HEK293 (cell line): ENCODE results near the gene B4GALT7.

ENCODE experiments used
- BCL11A ChIP-seq: fragments of 450-650 bp; formaldehyde crosslinking; IDR thresholded peaks from 2 replicates; pipeline ENCODE4 v1.5.1; 2016; ENCODE audit warnings: low read depth, missing biosample characterization, missing genetic modification characterization
- CTCF ChIP-seq: fragments of 450-650 bp; formaldehyde crosslinking; IDR thresholded peaks from 2 replicates; pipeline ENCODE4 v1.5.1; 2016; ENCODE audit warnings: missing biosample characterization, missing genetic modification characterization
- GFI1B ChIP-seq: fragments of 450-650 bp; formaldehyde crosslinking; IDR thresholded peaks from 2 replicates; pipeline ENCODE4 v1.5.1; 2016; ENCODE audit warnings: missing biosample characterization, missing genetic modification characterization
- PATZ1 ChIP-seq: fragments of 450-650 bp; formaldehyde crosslinking; IDR thresholded peaks from 2 replicates; pipeline ENCODE4 v1.5.1; 2016; ENCODE audit warnings: missing biosample characterization, missing genetic modification characterization
- PRDM10 ChIP-seq: fragments of 450-650 bp; formaldehyde crosslinking; IDR thresholded peaks from 2 replicates; pipeline ENCODE4 v1.5.1; 2016; ENCODE audit warnings: missing biosample characterization, missing genetic modification characterization
- PRDM4 ChIP-seq: fragments of 450-650 bp; formaldehyde crosslinking; IDR thresholded peaks from 2 replicates; pipeline ENCODE4 v1.5.1; 2017; ENCODE audit warnings: missing biosample characterization, missing genetic modification characterization
- SP7 ChIP-seq: fragments of 450-650 bp; formaldehyde crosslinking; IDR thresholded peaks from 2 replicates; pipeline ENCODE4 v1.5.1; 2016; ENCODE audit warnings: missing biosample characterization, missing genetic modification characterization
- ZBTB1 ChIP-seq: fragments of 450-650 bp; formaldehyde crosslinking; IDR thresholded peaks from 2 replicates; pipeline ENCODE4 v1.5.1; 2016; ENCODE audit warnings: missing biosample characterization, missing genetic modification characterization
- ZBTB10 ChIP-seq: fragments of 450-650 bp; formaldehyde crosslinking; IDR thresholded peaks from 2 replicates; pipeline ENCODE4 v1.5.1; 2016; ENCODE audit warnings: missing biosample characterization, missing genetic modification characterization
- ZBTB17 ChIP-seq: fragments of 450-650 bp; formaldehyde crosslinking; IDR thresholded peaks from 2 replicates; pipeline ENCODE4 v1.5.1; 2016; ENCODE audit warnings: missing biosample characterization, missing genetic modification characterization
- ZBTB20 ChIP-seq: fragments of 450-650 bp; formaldehyde crosslinking; IDR thresholded peaks from 2 replicates; pipeline ENCODE4 v1.5.1; 2016; ENCODE audit warnings: missing biosample characterization, missing genetic modification characterization
- ZBTB26 ChIP-seq: fragments of 450-650 bp; formaldehyde crosslinking; optimal IDR thresholded peaks from 2 replicates; pipeline ENCODE3; 2016; ENCODE audit warnings: missing biosample characterization, mild to moderate bottlenecking, missing genetic modification characterization
- ZFHX2 ChIP-seq: fragments of 450-650 bp; formaldehyde crosslinking; conservative IDR thresholded peaks from 2 replicates; pipeline ENCODE4 v1.5.1; 2016; ENCODE audit warnings: missing biosample characterization, missing genetic modification characterization
- ZFP69B ChIP-seq: fragments of 450-650 bp; formaldehyde crosslinking; IDR thresholded peaks from 2 replicates; pipeline ENCODE4 v1.5.1; 2016; ENCODE audit warnings: missing biosample characterization, missing genetic modification characterization
- ZIC2 ChIP-seq: fragments of 450-650 bp; formaldehyde crosslinking; IDR thresholded peaks from 2 replicates; pipeline ENCODE4 v1.5.1; 2016; ENCODE audit warnings: missing biosample characterization, missing genetic modification characterization
- ZNF302 ChIP-seq: fragments of 450-650 bp; formaldehyde crosslinking; IDR thresholded peaks from 2 replicates; pipeline ENCODE4 v1.5.1; 2016; ENCODE audit warnings: missing biosample characterization, missing genetic modification characterization, low read depth
- ZNF335 ChIP-seq: fragments of 450-650 bp; formaldehyde crosslinking; conservative IDR thresholded peaks from 2 replicates; pipeline ENCODE4 v1.5.1; 2016; ENCODE audit warnings: missing biosample characterization, missing genetic modification characterization
- ZNF341 ChIP-seq: fragments of 450-650 bp; formaldehyde crosslinking; IDR thresholded peaks from 2 replicates; pipeline ENCODE4; 2016; ENCODE audit warnings: low read depth, missing biosample characterization, missing genetic modification characterization
- ZNF433 ChIP-seq: fragments of 450-650 bp; formaldehyde crosslinking; IDR thresholded peaks from 2 replicates; pipeline ENCODE4 v1.5.1; 2016; ENCODE audit warnings: missing biosample characterization, missing genetic modification characterization, low read depth
- ZNF544 ChIP-seq: fragments of 450-650 bp; formaldehyde crosslinking; IDR thresholded peaks from 2 replicates; pipeline ENCODE4 v1.5.0; 2017; ENCODE audit warnings: missing biosample characterization, missing genetic modification characterization
- ZNF600 ChIP-seq: fragments of 450-650 bp; formaldehyde crosslinking; IDR thresholded peaks from 2 replicates; pipeline ENCODE4 v1.5.1; 2016; ENCODE audit warnings: missing biosample characterization, missing genetic modification characterization
- ZNF692 ChIP-seq: fragments of 450-650 bp; formaldehyde crosslinking; IDR thresholded peaks from 2 replicates; pipeline ENCODE4 v1.5.1; 2016; ENCODE audit warnings: missing biosample characterization, missing genetic modification characterization

Gene B4GALT7

GRCh38 chr5:177553671-177554429 is 46.1 kb upstream of the B4GALT7 start (continued):
- TF ChIP-seq CTCF (tag by site-specific recombination) (no peak), ZNF544 (tag by site-specific recombination) (no peak), ZFHX2 (tag by site-specific recombination) (peak; percentile 78), ZNF341 (tag by site-specific recombination) (peak; percentile 62), SP7 (tag by site-specific recombination) (no peak), ZBTB20 (peak; percentile 38; the same call in 1 of the 2 replicates), ZNF692 (tag by site-specific recombination) (peak; percentile 81), ZNF600 (peak; percentile 65), ZNF433 (tag by site-specific recombination) (no peak), ZNF335 (tag by site-specific recombination) (peak; percentile 63), ZBTB1 (tag by site-specific recombination) (no peak), ZBTB17 (tag by site-specific recombination) (peak; percentile 30), ZIC2 (peak; percentile 50), ZFP69B (tag by site-specific recombination) (peak; percentile 71), PATZ1 (tag by site-specific recombination) (peak; percentile 44; the same call in 1 of the 2 replicates), ZBTB26 (tag by site-specific recombination) (peak; percentile 70), PRDM10 (peak; percentile 35), BCL11A (tag by site-specific recombination) (no peak), PRDM4 (no peak), ZBTB10 (0 out of 2 replicates have a peak, but pooled peaks have one; percentile 20), GFI1B (tag by site-specific recombination) (no peak), ZNF302 (tag by site-specific recombination) (no peak)
